Daoy (cell line): ENCODE measurements around the gene INO80B. TPM values are rescaled to one million over a fixed set of nuclear protein-coding genes. Genes with fewer than 3 reads are reported as not detected.
"Not testable (repeated sequence)": the region's sequence is repeated elsewhere in the genome, so short reads cannot be mapped to it uniquely, and the experiment has no call there.

ENCODE experiments used
- DNase-seq: peaks from one replicate; pipeline ENCODE4 v3.0.0-alpha.2; 2015; ENCODE audit warnings: low read depth
- total RNA-seq: library from RNA; depleted of rRNA; stranded (reverse); fragments of >200 nt; shearing (Covaris generic); gene quantifications from 2 replicates; pipeline ENCODE4 v1.2.3, GENCODE V29; 2014

INO80B gene
- total RNA-seq, 1 experiment from 2014 or later: 13.8 TPM

DNA sequence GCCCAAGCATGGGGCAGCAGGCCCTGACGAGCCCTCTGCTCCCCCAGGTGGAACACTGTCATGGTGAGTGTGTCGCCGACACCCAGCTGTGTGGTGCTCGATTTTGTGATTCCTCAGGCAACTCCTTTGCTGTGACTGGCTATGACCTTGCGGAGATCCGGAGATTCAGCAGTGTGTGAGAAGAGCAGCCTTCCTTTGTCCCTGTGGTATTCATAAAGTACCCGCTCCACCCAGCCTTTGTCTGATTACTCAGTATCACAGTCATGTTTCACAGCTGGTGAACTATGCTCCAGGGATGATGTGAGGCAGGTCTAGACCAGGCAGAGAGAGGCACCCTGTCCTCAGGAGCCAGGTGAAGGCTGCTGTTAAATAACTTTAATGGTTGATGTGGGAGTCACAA is 29.4 kb upstream of the INO80B start:
- no peak for DNase-seq

DNA sequence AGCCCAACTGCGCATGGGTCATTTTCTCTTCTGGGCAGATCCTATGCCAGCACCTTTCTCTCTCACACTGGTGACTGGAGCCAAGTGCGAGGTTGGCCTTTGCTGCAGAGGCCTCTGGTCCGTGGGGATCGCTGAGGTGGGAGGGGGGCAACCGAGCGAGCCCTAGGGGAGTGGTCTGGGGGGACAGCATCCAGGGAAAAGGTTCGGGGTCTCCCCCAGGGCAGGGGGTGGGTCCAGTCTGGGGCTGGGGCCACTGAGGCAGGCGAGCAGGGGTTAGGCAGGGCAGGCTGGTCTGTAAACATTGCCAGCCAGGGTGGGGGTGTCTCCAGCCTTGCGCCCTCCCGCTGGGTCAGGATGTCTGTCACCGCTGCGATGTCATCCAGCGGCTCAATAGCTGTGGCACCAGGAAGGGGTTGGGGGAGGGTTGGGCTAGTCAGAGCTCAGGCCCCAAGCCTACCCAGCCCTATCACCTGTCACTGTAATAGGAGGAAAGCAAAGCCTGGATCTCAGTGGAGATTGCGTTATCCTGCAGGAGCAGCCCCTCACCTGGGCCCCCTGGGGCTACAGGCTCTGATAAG is 28.6 kb upstream of the INO80B start:
- DNase-seq: no peak

DNA sequence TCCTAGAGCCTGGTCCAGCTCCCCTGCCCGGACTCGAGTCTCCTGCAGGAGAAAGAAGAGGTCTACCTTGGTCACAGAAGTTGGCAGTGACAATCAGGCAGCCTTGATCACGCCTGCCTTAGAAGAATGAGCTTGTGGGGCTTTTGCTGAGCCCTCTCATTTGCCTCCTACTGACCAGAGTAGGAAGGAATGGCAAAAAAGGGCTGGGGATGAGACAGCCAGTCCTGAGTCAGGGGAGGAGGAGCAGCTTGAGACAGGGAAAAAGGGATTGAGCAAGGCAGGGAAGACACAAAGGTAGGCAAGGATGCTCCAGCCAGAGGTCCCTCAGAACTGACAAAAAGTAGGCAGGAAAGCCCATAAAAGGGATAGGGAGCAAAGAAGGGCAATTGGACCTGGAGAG is 27.3 kb upstream of the INO80B start:
- no peak for DNase-seq

DNA sequence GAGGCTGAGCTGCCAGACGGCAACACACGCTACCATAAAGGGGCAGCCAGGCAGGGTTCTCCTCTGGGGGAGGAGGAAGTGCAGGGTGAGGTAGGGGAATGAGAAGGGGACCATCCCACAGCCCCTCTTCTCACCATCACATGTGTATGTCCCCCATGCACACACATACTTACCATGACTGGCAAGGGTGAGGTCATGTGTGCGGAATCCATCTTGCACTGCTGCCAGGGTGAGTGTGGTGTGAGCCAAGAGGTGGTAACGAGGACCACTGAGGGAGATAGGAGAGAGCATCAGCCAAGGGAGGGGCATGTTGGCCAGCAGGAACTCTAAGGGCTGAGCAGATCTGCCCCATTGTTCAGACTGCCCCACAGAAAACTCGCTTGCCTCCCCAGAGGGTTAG is 26.2 kb upstream of the INO80B start:
- DNase-seq: no peak

DNA sequence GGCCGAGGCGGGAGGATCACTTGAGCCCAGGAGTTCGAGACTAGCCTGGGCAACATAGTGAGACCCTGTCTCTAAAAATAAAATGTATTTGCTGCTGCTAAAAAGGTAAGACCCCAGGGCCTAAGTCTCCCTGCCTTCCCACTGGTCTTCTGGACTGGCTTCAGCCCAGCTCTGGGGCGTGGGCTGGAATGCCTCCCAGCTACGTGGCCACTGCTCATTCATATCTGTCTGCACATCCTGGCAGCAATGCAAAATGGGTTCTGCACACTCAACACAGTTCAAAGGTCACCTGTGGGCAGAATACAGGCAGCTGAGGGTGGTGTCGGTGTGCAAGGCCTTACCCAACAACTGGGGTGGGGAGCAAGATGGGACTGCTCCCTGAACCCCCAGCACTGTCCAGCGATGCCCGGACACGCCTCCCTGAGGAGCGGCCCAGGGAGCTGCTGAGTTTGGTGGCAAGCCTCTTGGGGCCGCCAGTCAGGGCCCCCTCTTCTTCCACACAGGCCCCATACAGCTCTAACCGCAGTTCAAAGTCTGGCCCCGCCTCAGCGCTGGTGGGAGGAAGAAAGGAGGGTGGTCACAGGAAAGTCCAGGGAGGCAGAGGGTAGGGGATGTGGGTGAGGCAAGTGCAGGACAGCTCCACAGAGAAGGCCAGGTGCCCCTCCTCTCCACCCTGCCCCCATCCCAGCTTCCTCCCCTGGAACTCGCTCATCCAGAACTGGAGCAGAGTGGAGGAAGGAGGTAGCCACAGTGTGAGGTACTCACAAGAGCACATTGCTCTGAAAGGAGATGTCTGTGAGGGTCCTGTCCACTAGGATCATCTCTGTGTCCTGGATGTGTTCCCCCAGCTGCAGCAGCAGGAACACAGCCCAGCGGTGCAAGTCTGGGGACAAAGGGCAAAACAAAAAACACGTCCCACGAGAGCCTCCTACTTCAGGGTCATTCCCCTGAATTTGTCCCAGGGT is 25.1 kb upstream of the INO80B start:
- no peak for DNase-seq

DNA sequence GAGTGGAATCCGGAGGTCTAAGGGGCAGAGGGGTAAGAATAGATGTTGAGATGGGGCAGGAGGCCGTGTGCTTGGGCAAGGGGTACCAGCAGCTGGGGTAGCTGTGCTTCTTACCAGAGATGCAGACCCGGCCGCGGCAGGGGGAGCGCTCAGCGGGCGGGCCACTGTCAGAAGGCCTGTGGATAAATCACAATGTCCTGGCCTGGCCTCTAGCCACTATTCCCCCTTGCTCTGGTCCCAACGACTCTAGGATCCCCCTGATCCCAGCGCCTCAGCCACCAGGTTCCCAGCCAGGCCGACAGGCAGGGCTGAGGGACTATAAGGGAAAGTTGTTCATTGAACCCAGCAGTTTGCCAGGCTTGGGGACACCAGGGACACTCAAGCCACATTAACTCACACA is 24.4 kb upstream of the INO80B start:
- DNase-seq: no peak

DNA sequence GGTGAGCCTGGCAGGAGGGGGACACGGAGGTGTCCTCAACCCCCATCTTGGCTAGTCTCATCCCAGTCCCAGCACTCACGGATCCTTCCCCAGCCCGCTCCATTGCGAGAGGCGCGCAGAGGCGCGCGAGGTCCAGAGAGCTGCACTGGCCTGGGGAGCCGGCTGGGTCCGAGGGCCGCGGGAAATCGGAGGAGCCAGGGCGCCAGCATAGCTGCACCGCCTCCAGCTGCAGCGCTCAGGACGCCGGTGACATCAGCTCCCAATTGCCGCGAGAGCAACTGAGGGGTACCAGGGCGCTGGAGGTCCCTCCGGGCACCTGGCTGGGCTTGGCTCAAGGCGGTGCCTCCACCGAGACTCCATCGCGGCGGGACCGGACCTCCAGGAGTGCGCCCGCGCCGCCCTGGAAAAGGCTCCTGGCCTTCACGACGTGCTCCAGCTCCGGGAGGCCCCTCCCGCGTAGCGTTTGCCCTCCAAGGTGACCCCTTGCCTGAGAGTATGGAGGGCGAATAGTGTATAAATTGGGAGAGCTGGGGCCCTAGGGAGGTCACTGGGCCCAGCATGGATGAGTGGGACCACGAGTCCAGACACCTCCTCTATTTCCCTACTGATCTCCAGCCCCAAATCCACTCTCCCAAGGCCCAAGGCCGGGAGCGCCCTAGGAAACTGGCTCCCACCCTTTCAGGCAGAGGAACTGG is 18.6 kb upstream of the INO80B start:
- no peak for DNase-seq

DNA sequence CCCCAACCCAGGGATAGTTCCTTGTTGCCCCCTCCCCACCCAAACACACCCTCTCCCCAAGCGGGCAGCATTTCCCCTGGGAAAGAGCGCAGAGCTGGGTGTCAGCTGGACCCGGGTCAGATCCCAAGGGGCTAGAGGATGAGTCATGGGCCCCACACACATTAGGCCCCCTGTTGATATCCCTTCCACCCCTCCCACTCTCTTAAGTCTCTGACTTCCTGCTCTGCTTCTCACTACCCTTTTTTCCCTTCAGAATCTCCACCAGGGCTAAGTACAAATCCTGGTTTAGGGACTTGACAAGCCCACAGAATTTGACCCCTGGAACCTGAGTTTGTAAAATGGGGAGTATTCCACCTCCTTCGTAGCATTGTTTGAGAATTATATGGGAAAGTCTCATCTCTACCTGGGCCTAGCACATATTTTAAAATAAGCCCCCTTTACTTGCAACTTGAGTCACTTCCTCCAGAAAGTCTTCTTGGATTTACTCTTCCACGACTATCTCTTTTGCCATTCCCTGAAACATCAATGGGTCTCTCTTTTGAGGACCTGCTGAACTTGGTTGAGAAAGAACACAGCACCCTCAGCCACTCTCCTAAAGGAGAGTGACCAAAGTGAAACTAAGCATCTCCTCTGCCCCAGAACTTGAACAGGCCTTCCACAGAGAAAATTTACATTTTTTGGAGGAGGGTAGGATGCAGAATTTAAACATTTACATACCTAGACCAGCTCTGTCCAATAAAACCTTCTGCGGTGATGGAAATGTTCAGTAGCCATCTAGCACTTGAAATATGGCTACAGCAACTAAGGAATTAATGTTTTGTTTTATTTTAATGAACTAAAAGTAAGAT is 17.8 kb upstream of the INO80B start:
- DNase-seq: no peak

DNA sequence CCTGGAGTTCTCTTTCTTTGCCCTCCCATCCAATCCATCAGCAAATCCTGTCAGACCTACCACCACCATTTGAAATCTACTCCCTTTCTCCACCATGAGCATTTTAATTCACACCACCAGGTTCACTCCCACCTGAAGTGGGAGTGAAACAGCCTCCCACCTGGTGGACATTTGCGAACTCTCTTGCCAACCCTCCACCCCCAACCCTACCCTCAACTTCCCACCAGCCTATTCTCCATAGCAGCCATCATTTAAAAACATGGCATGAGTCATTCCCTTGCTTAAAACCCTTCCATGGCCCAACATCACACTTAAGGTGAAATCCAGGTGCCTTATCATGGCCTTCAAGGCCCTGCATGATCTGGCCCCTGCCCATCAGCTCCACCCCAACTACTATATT is 16.6 kb upstream of the INO80B start:
- DNase-seq: no peak

DNA sequence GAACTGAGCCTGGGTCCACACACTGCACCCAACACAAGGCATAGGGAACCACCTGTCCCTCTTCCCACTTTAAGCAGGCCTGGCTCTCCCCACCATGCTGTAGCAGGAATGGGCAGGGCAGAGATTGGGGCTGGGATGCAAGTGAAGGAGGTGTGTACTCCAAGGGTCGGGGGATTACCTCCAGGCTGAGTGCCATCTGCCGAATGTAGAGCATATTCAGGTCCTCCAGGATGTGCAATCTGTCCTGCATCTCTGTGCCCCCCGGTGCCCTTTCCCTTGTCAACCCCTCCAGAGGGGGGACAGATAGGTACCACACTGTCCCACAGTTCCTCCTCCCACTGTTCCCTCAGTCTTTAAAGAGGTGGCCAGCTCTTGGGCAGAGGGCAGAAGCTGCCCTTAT is 15.5 kb upstream of the INO80B start:
- no peak for DNase-seq

DNA sequence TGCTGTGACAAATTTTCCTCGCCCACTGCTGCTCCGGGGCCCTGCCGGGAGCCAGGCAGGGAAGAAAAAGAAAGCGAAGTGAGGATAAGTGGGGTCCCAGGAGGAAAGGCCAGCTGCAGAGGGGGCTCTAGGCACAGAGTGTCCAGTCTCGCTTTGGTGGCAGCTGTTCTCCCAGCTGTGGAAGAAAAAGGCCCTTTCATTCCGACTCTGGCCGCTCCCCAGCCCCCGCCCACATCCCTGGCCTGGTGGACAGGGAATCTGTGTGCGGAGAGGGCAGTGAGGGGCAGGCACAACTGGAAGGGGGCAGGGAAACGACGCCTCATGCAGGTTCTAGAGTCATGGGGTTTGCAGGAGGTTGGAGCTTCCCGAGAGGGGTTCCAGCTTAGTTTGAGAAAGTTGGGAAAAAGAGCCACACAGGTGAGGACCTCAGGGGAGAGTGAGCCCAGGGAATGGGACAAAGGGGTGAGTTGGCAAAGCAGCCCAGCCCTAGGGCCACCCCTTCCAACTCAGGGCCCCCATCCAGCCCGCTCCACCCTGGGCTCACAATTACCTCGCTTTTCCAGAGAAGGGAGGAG is 15.0 kb upstream of the INO80B start:
- peak; percentile 44 for DNase-seq

DNA sequence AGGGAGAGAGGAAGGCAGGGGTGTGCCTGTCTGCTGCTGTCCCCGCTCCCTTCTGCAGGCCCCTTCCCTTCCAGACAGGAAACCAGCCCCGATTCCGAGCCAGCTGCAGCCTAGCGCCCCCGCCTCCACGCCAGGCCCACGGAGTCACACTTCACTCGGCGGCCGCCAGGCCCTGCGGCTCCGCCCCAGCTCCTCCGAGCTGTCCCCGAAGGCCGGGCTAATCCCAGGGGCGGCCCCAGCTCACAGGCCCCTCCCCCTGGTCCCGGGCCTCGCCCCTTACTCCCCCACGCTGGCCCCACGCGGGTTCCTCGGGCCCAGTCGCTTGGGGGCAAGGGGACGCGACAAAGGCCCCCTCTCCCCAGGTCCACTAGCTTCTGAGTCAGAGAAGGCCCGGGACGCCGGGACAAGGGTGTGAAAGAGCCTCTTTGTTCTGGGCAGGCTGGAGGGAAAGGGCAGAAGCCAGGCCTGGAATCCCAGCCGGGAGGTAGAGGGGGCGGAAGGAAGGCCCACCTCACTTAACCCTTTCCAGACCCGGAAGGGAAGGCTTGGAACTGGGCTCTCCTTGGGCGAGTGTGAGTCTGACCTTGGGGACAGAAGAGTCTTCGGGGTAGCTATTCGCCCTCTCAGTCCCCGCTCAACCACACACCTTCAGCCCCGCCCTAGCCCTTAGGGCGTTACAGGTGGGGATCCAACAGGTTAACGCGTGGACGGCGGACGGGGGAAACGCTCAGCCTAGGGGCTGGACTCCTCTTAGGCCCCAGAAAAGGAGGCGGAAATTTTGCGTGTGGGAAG is 14.3 kb upstream of the INO80B start:
- peak; percentile 85 for DNase-seq

DNA sequence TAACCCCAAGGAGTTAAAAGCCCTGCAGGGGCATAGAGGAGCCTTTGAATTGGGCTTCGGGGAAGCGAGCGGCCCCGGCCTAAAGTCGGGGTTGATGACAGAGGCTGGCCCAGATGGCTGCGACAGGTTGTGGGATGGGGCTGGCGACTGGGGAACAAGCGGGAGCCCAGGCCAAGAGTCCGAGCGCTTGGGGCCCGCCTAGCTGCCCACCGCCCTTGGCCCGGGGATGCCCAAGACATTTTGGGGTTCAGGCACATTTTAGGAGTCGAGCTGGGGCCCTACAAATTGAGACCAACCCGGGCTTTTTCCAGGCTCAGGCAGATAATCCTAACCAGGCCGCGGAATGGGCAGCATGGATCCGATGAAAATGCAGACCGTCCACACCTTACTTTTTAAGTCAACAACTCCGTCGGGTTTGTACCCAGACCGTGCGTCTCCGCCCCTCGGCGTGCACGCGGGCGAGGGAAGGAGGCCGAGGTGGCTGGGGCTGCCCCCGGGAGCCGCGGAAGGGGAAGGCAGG is 13.7 kb upstream of the INO80B start:
- no peak for DNase-seq

DNA sequence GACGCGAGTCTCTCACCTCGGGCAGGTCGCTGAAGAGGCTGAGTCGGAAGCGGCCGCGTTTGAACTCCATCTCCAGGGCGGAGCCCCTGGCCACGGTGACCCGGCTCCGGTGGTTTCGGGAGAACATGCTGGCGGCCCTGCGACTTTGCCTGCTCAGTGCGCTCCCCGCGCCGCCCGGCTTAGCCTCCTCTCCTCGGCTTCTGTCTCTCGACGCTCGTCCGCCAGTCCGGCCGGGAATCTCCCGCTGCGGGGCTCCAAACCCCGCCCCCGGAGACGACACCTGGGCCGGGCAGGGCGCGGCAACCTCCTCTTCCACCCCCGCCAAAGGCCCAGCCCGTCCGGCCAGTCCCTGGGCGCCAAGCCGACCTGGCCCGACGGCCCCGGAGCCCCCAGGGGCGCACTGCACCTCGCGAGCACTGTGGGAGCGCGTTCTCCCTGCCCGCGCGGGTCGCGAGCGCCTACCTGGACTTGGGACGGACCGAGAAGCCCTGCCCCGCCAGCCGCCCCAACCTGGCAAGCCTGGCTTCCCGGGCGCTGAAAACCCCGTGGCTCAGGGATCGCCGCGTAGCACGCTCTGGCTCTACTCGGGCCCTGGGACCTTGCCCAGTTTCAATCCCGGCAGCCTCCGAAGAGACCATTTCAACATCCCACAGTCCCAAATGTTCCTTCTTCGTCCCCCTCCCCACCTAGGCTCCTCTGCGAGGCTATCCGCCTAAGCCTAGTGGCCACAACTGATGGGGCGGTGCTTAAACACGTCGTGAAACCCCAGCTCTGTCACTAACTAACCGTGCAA is 13.0 kb upstream of the INO80B start, which contains the start of gene RTKN:
Gene RTKN, minus strand, starts transcription at position 248 of the 793 bp plus-strand sequence. Its CDS starts 121 bp downstream, at position 127.
- DNase-seq: no peak

DNA sequence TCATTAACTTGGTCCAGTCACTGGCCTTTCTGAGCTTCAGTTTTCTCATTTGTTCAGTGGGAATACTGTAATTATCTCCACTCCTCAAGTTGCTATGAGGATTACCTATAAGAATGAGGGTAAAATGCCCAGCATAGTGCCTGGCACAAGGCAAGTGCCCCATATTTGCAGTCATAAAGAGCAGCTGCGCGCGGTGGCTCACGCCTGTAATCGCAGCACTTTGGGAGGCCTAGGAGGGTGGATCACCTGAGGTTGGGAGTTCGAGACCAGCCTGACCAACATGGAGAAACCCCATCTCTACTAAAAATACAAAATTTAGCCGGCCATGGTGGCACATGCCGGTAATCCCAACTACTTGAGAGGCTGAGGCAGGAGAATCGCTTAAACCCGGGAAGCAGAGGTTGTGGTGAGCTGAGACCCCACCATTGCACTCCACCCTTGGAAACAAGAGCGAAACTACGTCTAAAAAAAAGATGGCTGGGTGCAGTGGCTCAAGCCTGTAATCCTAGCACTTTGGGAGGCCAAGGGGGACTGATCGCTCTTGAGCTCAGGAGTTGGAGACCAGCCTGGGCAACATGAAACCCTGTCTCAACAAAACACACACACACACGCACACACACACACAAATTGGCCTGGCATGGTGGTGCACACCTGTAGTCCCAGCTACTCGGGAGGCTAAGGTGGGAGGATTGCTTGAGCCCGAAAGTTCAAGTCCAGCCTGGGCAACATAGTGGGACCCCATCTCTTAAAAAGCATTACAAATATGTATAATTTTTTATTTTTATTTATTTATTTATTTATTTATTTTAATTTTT is 12.2 kb upstream of the INO80B start:
- DNase-seq: not testable (repeated sequence)

DNA sequence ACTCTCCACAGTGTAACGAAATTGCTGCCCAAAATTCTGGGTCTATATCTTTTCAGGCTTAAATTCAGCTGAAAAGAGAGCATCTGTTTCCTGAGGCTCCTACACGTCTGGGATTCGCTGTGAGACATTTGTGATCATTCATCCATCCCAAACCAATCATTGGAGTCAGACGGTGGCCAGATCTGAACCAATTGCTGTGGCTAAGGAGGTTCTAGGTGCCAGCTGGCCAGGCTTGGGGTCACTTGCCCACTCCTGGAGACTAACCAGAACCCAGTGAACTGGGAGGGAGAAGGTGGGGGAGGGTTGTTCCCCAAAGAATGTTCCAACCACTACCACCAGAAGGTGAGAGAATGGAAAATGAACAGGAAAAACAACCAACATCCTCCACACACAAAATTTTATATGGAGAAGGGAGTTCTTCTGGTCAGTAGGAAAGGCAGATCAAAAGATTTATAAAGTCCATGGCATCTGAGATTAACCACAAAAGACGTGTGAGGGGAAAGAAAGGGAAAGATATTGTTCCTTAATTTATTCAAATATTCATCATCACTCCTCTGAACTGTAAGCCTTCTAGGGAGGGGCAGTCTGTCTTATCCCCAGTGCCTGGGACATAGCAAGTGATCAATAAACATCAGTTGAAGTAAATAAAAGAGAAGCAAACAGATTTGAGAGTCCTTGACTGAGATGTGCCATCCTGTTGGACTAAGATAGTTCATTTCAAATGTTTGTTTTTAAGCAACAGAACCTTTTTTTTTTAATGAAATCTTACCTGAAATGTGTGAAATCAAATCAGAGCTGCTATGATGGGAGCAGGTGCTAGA is 10.2 kb upstream of the INO80B start:
- DNase-seq: no peak

DNA sequence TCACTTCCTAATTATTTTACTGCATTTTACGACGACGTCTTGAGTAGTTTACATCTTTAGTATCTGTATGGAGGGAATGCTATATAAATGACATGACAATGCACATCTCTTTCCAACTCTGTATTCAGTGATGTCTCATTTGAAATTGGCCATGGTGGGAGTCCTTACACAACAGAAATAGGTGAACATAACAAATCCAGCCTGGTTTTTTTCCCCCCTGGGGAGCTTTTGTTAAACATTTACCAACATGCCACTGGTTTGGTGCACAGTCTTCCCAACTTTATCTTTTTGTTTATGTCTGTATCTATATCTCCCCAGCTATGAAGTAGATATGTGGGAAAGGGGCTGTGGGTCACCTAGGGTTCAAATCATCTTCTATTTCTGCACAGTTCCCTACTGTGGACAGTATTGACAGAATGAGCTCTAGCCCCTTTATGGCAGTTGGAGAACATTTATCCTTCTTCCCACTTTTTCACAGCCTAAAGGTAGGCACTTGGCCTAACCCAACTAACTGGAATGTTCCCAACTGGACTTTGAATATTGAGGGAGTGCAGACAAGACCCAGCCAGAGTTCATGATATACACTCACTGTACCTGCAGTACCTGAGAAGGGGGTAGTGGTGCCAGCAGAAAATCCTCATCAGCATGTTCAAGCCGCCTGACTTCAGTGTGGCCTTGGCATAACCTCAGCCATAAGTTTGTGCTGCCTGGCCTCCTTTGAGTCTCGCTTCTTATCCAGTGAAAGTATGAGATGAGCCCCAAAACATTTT is 7.5 kb upstream of the INO80B start:
- DNase-seq: no peak
